Trophoblast cell (in vitro differentiated cells and primary cell): ENCODE results near the gene EYA2.

Source experiments
- DNase-seq, 2 donors: peaks; one replicate each; pipeline ENCODE4 v3.0.0-alpha.2; 2016
- H2AFZ ChIP-seq: 2 replicates; pipeline ENCODE4 v1.6.1; 2013; ENCODE audit warnings: low read length, moderate library complexity, mild to moderate bottlenecking; ENCODE audit not compliant: insufficient read depth, poor library complexity
- H2AK5ac ChIP-seq: 2 replicates; pipeline ENCODE4 v1.6.1; 2013; ENCODE audit warnings: mild to moderate bottlenecking, low read length
- H2BK120ac ChIP-seq: 2 replicates; pipeline ENCODE4 v1.6.1; 2013; ENCODE audit warnings: low read length, mild to moderate bottlenecking, moderate library complexity; ENCODE audit not compliant: insufficient read depth, poor library complexity
- H2BK12ac ChIP-seq: 2 replicates; pipeline ENCODE4 v1.6.1; 2013; ENCODE audit warnings: mild to moderate bottlenecking, low read length, moderate library complexity
- H2BK5ac ChIP-seq: 2 replicates; pipeline ENCODE4 v1.6.1; 2013; ENCODE audit warnings: low read length, low read depth, moderate library complexity, mild to moderate bottlenecking; ENCODE audit not compliant: poor library complexity
- H3K14ac ChIP-seq: 2 replicates; pipeline ENCODE4 v1.6.1; 2013; ENCODE audit warnings: mild to moderate bottlenecking, low read length
- H3K18ac ChIP-seq: 2 replicates; pipeline ENCODE4 v1.6.1; 2013; ENCODE audit warnings: mild to moderate bottlenecking, low read length
- H3K23ac ChIP-seq: 2 replicates; pipeline ENCODE4 v1.6.1; 2013; ENCODE audit warnings: low read length
- H3K27ac ChIP-seq: 2 replicates; pipeline ENCODE4 v1.5.1; 2013; ENCODE audit warnings: low read depth, mild to moderate bottlenecking, inconsistent platforms, low read length, moderate library complexity
- H3K27me3 ChIP-seq: 2 replicates; pipeline ENCODE4 v1.6.1; 2013; ENCODE audit warnings: inconsistent platforms, mild to moderate bottlenecking, low read length, moderate library complexity; ENCODE audit not compliant: insufficient read depth
- H3K36me3 ChIP-seq, 2 experiments: 1 replicate in 1 of 2; 2 replicates in 1 of 2; pipeline ENCODE4 v1.6.1; 2013; ENCODE audit warnings: low read length in 2 of 2, mild to moderate bottlenecking in 2 of 2, moderate library complexity in 1 of 2; ENCODE audit not compliant: insufficient read depth in 2 of 2, control insufficient read depth in 1 of 2
- H3K4ac ChIP-seq: 2 replicates; pipeline ENCODE4 v1.6.1; 2013; ENCODE audit warnings: low read depth, mild to moderate bottlenecking, low read length, moderate library complexity
- H3K4me1 ChIP-seq, 2 experiments: 1 replicate in 1 of 2; 2 replicates in 1 of 2; pipeline ENCODE4 v1.6.1; 2013; ENCODE audit warnings: low read length in 2 of 2, mild to moderate bottlenecking in 2 of 2, moderate library complexity in 1 of 2; ENCODE audit not compliant: insufficient read depth in 2 of 2, control insufficient read depth in 1 of 2
- H3K4me2 ChIP-seq: 2 replicates; pipeline ENCODE4 v1.6.1; 2013; ENCODE audit warnings: inconsistent platforms, mild to moderate bottlenecking, low read length, moderate library complexity
- H3K4me3 ChIP-seq: 2 replicates; pipeline ENCODE4 v1.5.1; 2013; ENCODE audit warnings: mild to moderate bottlenecking, low read depth, low read length, inconsistent platforms
- H3K79me1 ChIP-seq: one replicate; pipeline ENCODE4 v1.6.1; 2013; ENCODE audit warnings: low read length
- H3K79me2 ChIP-seq: 2 replicates; pipeline ENCODE4 v1.6.1; 2013; ENCODE audit warnings: low read length, mild to moderate bottlenecking; ENCODE audit not compliant: control insufficient read depth, insufficient read depth, poor library complexity
- H3K9ac ChIP-seq: 2 replicates; pipeline ENCODE4 v1.6.1; 2013; ENCODE audit warnings: mild to moderate bottlenecking, low read length
- H3K9me3 ChIP-seq: 2 replicates; pipeline ENCODE4 v1.6.1; 2013; ENCODE audit warnings: low read depth, mild to moderate bottlenecking, control low read depth, inconsistent platforms, low read length; ENCODE audit not compliant: insufficient read depth
- H4K12ac ChIP-seq: 2 replicates; pipeline ENCODE4 v1.6.1; 2013; ENCODE audit warnings: low read depth, mild to moderate bottlenecking, low read length, moderate library complexity
- H4K8ac ChIP-seq: 2 replicates; pipeline ENCODE4 v1.6.1; 2013; ENCODE audit warnings: low read depth, mild to moderate bottlenecking, low read length, moderate library complexity
- H4K91ac ChIP-seq: one replicate; pipeline ENCODE4 v1.6.1; 2013; ENCODE audit warnings: low read depth, mild to moderate bottlenecking, low read length, moderate library complexity
- WGBS: extraction: QIAGEN DNeasy Blood & Tissue Kit; methylation state at CpG from one replicate; pipeline ENCODE4 v1.1.7; 2013; ENCODE audit warnings: missing lambda C conversion rate; ENCODE audit not compliant: insufficient read length, insufficient coverage; ENCODE audit errors: extremely low coverage; 5-methylcytosine and 5-hydroxymethylcytosine counted together

The EYA2 gene

DNA sequence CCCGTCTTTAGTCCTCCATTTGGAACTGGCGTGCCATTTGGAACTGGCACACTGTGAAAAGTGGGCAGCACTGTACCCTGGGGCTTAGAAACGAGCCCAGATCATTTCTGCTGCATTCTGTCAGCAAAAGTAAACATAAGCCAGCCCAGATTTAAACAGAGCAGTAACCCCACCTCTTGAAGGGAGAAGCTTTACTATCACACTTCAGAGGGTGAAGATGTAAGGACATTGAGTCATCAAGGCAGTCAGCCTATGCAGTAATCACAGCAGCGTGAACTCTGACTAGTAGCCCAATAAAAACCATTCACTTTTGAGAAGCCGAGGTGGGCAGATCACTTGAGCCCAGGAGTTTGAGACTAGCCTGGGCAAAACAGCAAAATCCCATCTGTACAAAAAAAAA, 216.9 kb downstream of the EYA2 start:
- H3K4me3 ChIP-seq = no peak overlapping the region
- peaks cover 2 to 3% of the 10 kb centered on the region in 2 experiments for H3K36me3 ChIP-seq
- no peak overlapping the region for H2BK12ac ChIP-seq
- H2AK5ac ChIP-seq = no peak overlapping the region
- no peak overlapping the region for H4K12ac ChIP-seq
- no peak overlapping the region for H3K23ac ChIP-seq
- H3K27ac ChIP-seq = no peak overlapping the region
- no peaks in the 10 kb centered on the region for H3K79me1 ChIP-seq
- WGBS = no CpG with 5 or more reads among the region's 5 CpGs
- peaks cover 2% of the 10 kb centered on the region for H3K9me3 ChIP-seq
- no peak overlapping the region for H2AFZ ChIP-seq
- H3K4ac ChIP-seq = no peak overlapping the region
- no peak overlapping the region for H3K18ac ChIP-seq
- no peak overlapping the region for H3K14ac ChIP-seq
- no peak for DNase-seq
- H3K9ac ChIP-seq = no peak overlapping the region
- H3K4me2 ChIP-seq = no peak overlapping the region
- H3K27me3 ChIP-seq = no peaks in the 10 kb centered on the region
- H2BK120ac ChIP-seq = no peak overlapping the region
- no peak overlapping the region for H4K8ac ChIP-seq
- no peak overlapping the region for H2BK5ac ChIP-seq
- no peak overlapping the region for H4K91ac ChIP-seq
- no peaks in the 10 kb centered on the region for H3K79me2 ChIP-seq
- no peaks in the 10 kb centered on the region for H3K4me1 ChIP-seq

DNA sequence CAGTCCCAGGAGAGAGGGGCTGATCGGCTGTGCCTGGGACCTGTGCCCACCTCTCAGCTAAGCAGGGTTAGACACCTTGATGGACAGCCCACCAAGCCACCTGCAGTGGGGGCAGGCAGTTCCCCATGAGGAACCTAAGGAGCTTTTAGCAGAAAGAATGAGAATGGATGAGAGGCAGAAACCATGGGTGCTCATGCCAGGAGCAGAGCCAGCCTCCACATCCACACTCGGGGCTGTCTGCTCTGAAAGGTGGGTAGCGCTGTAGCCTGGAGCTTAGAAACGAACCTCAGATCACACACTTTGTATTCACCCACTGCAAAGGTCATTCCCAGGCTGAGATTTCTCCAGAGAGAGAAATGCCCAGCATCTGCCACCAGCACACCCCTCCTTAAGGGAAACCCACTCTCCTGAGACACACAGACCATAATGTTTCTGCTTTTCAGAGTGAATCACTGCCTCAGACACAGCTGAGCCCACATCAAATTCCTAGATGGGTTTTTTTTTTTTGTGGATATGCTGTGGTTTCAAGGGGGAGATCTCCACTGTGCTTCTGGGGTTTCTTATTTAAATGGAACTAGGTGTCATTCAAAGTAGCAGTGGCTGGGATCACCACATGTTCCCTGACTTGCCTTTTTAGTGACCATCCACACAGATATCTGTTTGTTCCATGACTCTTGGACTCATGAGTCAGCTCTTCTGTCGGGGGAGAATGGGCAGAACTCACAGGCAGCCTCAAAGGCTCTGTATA, 218.9 kb downstream of the EYA2 start:
- Histone ChIP-seq H2AFZ (no peak overlapping the region), H3K9ac (no peak overlapping the region), H3K4ac (no peak overlapping the region), H3K9me3 (peaks cover 2% of the 10 kb centered on the region), H3K27me3 (no peaks in the 10 kb centered on the region), H3K4me3 (no peak overlapping the region), H3K23ac (no peak overlapping the region), H4K12ac (no peak overlapping the region), H3K27ac (no peak overlapping the region), H2BK120ac (no peak overlapping the region), H3K79me1 (no peaks in the 10 kb centered on the region), H4K91ac (no peak overlapping the region), H4K8ac (no peak overlapping the region), H3K36me3 (peaks cover 2 to 3% of the 10 kb centered on the region in 2 experiments), H3K18ac (no peak overlapping the region), H2BK12ac (no peak overlapping the region), H3K4me2 (no peak overlapping the region), H2AK5ac (no peak overlapping the region), H3K4me1 (no peaks in the 10 kb centered on the region), H3K14ac (no peak overlapping the region), H2BK5ac (no peak overlapping the region), H3K79me2 (no peaks in the 10 kb centered on the region)
- no peak for DNase-seq
- WGBS = no CpG with 5 or more reads among the region's 5 CpGs

DNA sequence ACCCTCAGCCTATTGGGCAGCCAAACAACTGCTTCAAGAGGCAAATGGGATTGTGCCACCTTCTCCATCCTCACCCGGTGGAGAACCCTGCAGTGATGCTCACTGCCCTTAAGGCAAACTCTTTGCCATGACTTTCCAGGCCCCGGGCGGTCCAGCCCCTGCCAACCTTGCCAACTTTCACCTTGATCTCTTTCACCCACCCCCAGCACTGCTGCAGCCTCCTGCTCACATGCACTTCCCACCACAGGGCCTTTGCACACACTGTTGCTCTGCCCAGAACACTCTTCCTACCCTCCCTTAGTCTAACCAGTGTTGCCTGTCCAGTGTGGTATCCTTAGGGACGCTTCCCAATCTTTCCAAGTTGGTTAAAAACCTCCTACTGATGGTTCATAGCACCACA, 221.1 kb downstream of the EYA2 start:
- H3K9ac ChIP-seq = no peak overlapping the region
- no peak overlapping the region for H2AFZ ChIP-seq
- H3K79me1 ChIP-seq = no peaks in the 10 kb centered on the region
- no peak overlapping the region for H3K18ac ChIP-seq
- H4K12ac ChIP-seq = no peak overlapping the region
- H2BK12ac ChIP-seq = no peak overlapping the region
- no peaks in the 10 kb centered on the region for H3K4me1 ChIP-seq
- no peak overlapping the region for H3K4ac ChIP-seq
- DNase-seq = no peak
- no peak overlapping the region for H2BK120ac ChIP-seq
- H3K79me2 ChIP-seq = no peaks in the 10 kb centered on the region
- no peak overlapping the region for H3K4me2 ChIP-seq
- no peak overlapping the region for H3K14ac ChIP-seq
- H2AK5ac ChIP-seq = no peak overlapping the region
- peaks cover under 1 to 3% of the 10 kb centered on the region in 2 experiments for H3K36me3 ChIP-seq
- no peak overlapping the region for H3K27ac ChIP-seq
- H4K91ac ChIP-seq = no peak overlapping the region
- peaks cover under 1% of the 10 kb centered on the region for H3K9me3 ChIP-seq
- no CpG with 5 or more reads among the region's 4 CpGs for WGBS
- no peaks in the 10 kb centered on the region for H3K27me3 ChIP-seq
- no peak overlapping the region for H4K8ac ChIP-seq
- H2BK5ac ChIP-seq = no peak overlapping the region
- H3K4me3 ChIP-seq = no peak overlapping the region
- no peak overlapping the region for H3K23ac ChIP-seq

DNA sequence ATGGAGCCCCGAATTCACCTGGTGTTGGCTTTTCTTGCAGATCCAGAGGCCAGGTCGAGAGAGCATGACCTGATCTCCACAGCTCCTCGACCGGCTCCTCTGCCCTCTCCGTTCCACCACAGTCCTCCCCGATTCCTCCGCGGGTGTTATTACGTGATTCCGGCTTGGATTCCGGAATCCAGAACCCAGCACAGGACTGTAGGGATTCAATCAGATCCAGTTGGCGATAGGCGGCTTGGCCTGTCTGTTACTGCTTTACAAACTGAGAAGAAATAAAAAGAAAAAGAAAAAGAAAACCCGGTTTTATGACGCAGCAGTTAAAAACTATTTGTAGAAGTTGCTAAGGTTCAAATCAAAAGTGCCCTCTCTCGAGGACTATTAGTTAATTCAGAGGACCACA, 222.7 kb downstream of the EYA2 start:
- Histone ChIP-seq H3K4ac (no peak overlapping the region), H2BK12ac (no peak overlapping the region), H3K79me1 (no peaks in the 10 kb centered on the region), H2AFZ (no peak overlapping the region), H3K23ac (no peak overlapping the region), H3K4me1 (no peaks in the 10 kb centered on the region), H3K9me3 (no peaks in the 10 kb centered on the region), H4K12ac (no peak overlapping the region), H3K9ac (no peak overlapping the region), H3K4me2 (no peak overlapping the region), H2BK120ac (no peak overlapping the region), H3K4me3 (no peak overlapping the region), H3K14ac (no peak overlapping the region), H3K18ac (no peak overlapping the region), H2BK5ac (no peak overlapping the region), H3K36me3 (peaks cover 0 to 3% of the 10 kb centered on the region in 2 experiments), H3K79me2 (no peaks in the 10 kb centered on the region), H2AK5ac (no peak overlapping the region), H4K91ac (no peak overlapping the region), H3K27me3 (no peaks in the 10 kb centered on the region), H3K27ac (no peak overlapping the region), H4K8ac (no peak overlapping the region)
- no CpG with 5 or more reads among the region's 16 CpGs for WGBS
- DNase-seq = no peak
